SHP77 treated with DMSO at 0.1 percent for 48 hours (cell line): ENCODE measurements around the gene COX4I2.
"Not testable (repeated sequence)": the region's sequence is repeated elsewhere in the genome, so short reads cannot be mapped to it uniquely, and the experiment has no call there.

Experiments used
- DNase-seq: peaks from one replicate; lab custom pipeline; 2025; lab: John Stamatoyannopoulos, UW

Gene COX4I2

DNA sequence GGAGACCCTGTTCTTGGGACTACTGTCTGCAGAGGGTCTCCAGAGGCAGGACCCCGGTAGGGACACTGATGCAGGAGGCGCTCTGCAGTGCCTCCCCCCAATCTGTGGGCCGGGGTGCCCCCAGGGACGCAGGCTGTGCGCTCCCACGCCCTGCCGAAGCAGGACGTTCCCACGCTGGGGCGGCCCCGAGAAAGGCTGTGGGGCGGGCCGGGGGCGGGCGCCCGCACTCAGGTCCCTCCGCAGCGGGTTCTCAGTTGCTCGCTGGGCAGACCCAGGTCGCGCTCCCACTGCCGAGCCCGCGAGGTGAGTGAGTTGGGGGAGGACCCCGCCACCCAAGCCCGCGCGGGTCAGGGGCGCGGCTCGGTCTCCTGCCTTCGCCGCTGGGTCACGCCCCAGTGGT lies at the start of gene COX4I2:
COX4I2 (plus strand) TSS at position 253 of the 400 bp plus-strand sequence. CDS start 1,106 bp downstream, outside the sequence.
- DNase-seq = no peak

DNA sequence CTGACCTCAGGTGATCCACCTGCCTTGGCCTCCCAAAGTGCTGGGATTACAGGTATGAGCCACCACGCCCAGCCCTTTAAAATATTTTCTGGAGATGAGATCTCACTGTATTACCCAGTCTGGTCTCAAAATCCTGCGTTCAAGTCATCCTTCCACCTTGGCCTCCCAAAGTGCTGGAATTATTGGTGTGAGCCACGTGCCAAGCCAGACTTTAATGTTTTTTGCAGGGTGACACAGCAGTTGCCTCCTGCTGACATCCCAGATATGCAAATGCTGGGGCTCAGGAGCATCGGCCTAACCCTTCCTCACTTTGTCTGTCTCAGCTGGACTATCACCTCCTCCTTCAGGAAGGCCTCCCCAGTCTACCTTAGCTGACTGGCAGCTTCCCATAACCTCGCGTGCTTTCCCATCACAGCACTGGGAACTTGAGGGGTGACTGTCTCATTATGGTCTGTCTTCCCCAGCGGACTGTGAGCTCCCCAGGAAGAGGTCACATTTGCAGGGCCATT lies 46.9 kb upstream of the COX4I2 start:
- no peak for DNase-seq

DNA sequence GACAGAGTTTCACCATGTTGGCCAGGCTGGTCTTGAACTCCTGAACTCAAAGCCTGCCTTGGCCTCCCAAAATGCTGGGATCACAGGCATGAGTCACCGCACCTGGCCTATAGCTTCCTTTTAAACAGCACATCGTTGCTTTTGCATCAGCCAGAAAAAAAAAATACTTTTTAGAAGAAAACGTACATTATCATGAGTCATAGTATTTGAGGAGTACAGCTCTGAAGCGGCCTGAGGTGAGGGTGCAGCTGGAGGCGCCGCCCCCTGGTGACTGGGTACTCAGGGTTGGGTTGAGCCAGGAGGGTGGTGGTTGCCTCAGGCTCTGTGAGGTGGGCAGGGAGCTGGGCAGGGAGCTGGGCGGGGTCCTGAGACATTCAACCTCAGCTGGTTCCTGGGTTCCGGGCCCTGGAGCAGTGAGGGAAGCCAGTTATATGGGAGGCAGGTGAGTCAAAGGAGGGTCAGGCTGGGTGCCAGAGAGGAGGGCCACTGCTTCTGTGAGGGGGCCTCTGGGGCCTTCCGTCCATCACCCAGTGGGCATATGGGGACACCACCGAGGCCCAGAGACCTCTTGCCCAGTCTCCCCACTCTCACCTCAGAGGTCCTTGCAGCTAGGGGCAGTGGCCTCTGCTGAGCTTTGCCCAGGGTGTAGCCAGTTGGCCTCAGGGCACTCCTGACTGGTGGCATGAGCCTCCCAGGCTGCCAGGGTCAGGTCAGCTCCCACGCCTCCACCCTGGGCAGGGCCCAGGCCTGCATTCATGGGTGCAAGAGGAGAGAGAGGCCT lies 44.3 kb upstream of the COX4I2 start:
- DNase-seq = no peak

DNA sequence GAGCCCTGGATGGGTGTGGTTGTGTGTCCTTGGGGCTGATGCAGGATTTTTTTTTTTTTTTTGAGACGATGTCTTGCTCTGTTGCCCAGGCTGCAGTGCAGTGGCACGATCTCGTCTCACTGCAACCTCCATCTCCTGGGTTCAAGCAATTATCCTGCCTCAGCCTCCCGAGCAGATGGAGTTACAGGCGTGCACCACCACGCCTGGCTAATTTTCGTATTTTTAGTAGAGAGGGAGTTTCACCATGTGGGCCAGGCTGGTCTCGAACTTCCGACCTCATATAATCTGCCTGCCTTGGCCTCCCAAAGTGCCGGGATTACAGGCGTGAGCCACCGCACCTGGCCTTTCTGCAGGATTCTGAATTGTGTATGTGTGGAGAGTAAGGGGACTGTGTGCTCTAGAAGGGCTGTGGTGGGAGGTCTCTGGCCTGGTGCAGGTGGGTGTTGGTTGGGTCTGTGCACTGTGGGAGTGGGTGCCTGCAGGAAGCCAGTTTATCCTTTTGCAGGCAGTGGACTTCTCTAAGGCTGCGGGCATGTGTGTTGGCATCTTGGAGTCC lies 43.6 kb upstream of the COX4I2 start:
- no peak for DNase-seq

DNA sequence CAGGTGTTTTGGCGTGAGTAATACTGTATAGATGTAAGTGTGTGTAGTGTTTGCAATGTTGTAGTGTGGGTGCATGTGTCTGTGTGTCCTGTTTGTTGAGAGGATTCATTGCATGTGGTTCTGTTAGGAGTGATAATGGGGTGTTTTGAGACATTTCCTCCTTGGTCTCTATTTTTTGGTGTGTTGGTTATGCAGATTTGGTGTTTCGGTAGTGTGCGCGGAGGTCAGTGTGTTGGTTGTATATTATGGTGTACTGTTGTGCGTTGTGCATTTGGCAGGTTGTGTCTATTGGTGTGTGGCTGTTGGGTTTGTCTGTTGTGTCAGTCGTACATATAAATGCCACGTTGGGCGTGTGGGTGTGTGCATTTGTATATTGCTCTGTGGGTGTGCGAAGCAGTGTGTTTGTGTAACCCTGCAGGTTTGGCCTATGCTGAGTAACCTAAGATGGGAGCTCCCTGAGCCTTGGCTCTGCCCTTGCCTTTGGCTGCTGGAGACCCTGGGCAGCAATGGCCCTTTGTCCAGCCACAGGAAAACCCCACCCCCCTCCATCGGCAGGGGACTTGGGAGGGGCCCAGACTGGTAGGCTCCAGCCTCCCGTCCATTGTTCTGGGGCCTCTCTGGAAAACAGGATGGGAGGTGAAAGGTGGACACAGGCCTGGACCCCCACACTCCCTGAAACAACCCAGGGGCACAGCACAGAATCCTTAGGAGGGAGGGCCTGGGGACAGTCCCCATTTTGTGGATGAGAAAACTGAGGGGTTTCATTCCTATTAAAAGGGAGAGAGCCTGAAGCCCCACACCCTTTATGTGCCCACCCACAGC lies 42.9 kb upstream of the COX4I2 start:
- no peak for DNase-seq

DNA sequence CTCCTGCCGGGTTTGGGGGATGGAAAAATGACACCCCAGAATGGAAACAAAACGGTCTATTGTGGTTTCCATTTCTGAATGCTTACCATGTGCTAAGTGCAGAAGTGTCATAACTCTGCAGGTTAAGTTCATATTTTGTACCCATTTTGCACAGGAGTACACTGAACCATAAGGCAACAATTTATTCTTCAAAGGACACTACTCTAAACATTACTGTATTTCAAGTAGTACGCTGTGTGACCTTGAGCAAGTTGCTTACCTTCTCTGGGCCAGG lies 42.4 kb upstream of the COX4I2 start:
- DNase-seq = no peak

DNA sequence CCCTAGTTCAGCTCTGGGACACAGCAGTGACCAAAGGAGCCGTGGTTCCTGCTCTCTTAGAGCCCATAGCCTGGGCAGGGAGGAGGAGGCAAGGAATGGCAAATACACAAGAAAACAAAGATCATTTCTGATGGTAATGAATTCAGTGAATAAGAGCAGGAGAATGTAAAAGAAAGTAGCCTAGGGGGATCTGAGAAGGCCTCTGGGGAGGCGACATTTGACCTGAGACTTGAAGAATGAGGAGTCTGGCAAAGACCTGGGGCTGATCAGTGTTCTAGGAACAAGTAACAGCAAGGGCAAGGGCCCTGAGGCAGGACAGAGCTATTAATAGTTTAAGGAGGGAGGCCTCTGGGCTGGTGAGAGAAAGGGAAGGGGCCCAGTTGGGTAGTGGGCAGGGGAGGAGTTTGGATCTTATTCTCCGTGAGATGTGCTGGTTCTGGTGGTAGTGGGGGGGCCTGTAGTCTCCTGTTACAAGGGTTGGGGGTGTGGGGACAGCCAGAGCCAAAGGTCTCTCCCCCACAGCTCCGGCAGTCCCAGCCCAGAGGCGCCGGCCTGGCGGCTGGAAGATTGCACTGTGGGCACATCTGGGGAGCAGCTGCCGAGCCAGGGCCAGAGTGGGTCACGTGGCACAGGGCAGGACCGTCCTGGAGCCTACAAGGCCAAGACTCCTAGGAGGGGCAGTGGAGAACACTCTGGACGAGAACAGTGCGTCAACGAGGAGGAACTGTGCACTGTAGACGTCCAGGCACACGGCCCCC lies 41.9 kb upstream of the COX4I2 start:
- peak; percentile 24 for DNase-seq

DNA sequence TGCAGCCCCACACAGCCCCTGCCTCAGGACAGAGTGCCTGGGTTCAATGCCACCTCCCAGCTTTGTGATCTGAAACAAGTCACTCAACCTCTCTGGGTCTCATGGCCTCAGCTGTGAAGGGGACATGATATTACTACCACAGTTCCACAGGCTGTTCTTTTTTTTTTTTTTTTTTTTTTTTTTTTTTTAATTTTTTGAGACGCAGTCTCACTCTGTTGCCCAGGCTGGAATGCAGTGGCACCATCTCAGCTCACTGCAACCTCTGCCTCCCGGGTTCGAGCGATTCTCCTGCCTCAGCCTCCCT lies 41.3 kb upstream of the COX4I2 start:
- DNase-seq = not testable (repeated sequence)

DNA sequence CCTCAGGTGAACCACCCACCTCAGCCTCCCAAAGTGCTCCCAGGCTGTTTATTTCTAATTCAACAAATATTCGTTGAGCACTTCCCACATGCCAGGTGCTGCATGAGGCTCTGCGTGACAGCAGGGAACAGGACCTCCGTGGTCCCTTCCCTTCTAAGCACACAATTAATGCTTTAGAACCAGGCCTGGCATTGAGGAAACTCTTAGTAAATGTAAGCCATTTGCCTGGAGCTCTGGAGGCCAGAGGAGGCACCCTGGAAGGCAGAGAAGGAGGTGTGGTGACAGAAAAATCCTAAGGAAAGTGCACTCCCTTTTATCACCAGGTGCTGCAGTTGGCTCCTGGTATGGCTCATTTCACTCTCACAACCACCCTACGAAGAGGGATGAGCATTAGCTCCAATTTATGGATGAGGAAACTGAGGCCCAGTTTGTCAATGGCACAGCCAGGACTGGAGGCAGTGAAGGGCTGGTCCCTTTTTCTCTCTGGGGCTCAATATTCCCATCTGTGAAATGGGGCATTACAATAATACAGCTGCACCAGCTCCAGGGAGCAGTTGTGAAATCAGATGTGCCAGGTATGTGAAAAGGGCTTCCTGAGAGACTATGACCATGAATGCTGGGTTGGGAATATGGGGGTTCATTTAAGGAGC lies 40.8 kb upstream of the COX4I2 start:
- DNase-seq = peak; percentile 22

DNA sequence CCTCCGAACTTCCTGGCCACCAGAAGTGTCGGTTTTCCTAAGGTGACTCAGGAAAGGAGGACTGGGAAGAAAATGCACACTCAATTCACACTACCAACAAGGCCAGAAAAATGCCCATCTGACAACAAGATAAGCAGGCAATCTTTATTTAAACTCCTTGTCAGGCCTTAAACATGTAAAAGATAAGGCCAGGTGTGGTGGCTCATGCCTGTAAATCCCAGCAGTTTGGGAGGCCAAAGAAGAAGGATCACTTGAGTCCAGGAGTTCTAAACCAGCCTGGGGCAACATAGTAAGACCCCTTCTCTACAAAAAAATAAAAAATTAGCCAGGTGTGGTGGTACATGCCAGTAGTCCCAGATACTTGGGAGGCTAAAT lies 40.2 kb upstream of the COX4I2 start:
- DNase-seq = no peak

DNA sequence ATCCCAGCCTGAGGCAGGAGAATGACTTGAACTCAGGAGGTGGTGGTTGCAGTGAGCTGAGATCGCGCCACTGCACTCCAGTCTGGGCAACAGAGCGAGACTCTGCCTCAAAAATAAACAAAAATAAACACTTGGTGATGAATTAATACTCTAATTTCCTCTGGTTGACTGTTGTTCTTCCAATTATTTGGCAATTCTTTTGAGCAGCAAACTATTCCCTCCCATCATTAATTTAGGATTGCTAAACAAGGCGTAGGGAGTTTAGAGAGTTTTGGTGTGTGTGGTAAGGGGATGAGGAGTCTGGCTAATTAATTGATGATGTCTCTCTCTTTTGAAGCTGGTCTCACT lies 35.3 kb upstream of the COX4I2 start:
- no peak for DNase-seq

DNA sequence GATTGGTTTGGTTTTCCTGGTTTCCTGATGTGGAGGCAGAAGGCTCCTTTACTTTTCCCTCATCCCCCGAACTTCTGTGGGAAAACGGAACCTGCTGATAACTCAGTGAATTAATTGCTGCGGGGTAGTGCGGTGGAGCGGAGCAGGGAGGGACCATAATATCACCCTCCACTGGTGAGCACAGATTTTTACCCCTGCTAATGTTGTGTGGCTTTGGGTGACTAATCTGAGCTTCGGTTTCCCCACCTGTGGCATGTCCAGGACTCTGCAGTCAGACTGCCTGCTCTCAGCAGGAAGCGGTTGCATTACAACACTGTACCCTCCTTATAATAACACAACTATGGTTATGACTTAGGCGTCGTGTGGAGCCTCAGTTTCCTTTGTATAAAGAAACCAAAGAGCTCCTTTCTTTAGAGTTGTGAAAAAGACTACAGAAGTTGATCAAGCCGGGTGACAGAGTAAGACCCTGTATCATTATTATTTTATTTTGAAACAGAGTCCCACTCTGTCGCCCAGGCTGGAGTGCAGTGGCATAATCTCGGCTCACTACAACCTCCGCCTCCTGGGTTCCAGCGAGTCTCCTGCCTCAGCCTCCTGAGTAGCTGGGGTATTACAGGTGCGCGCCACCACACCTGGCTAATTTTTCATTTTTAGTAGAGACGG lies 34.8 kb upstream of the COX4I2 start:
- no peak for DNase-seq

DNA sequence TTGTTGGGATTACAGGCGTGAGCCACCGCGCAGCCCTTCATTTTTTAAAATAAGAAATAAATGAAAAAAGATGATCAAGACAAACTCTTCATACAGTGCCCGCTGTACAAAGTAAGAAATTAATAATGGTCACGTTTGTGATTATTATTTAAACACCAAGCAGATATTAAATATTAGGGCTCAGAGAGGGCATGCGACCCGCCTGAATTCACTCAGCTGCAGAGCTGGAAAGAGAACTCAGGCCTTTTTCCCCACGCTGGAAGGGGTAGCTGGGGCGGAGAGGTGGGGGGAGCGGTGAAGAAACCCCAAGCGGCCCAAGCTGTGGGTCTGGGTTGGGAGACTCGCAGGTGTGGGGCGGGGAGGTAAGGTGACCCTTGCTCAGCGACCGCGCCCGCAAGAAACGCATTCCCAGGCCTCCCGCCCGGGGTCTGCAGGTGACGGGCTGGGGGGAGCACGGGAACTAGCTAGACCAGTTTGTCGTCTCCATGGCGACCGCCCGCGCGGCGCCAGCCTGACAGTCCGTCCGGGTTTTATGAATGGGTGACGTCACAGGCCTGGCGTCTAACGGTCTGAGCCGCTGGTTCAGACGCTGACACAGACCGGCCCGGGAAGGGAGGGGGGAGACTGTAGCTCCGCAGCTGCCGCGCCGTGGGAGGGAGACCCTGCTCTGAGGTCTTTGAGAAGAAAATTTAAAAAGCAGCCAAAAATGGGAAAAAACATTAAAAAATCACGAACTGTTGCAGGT lies 33.7 kb upstream of the COX4I2 start:
- peak; percentile 98 for DNase-seq

DNA sequence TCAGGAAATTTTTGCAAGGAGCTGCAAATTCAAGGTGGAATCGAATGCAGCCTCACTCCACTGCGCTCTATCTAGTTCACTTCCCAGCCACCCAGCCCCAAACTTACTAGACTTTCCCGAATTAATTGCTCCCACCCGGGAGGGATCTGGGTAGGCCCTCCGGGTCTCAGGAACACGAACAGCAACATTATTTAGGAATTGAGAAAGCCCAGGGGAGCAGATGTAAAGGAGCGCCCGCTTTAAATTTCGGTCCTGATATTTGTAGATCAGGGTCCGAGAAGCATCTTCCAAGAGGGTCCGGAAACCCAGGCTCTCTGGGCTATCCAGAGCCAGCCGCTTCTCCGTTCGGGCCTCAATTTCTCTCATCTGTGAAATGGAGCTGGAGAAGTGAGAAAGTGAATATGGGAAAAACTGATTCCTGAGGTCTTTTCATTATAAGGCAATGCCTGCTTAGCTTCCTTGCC lies 33.1 kb upstream of the COX4I2 start:
- DNase-seq = no peak

DNA sequence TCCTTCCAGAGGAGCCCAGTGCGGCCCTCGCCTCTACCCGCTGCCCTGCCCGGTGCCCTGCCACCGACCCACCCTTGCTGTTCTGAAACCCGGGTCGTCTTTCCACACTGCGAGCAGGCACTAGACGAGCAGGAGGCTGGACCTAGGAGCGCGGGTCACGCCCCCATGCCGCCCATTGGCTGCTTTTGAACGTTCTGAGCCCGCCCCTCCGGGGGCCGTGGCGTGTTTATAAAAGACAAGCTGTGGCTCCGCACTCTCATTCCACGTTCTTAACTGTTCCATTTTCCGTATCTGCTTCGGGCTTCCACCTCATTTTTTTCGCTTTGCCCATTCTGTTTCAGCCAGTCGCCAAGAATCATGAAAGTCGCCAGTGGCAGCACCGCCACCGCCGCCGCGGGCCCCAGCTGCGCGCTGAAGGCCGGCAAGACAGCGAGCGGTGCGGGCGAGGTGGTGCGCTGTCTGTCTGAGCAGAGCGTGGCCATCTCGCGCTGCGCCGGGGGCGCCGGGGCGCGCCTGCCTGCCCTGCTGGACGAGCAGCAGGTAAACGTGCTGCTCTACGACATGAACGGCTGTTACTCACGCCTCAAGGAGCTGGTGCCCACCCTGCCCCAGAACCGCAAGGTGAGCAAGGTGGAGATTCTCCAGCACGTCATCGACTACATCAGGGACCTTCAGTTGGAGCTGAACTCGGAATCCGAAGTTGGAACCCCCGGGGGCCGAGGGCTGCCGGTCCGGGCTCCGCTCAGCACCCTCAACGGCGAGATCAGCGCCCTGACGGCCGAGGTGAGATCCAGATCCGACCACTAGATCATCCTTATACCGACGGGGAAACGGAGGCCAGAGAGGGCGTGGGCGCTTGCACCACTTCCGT lies 32.4 kb upstream of the COX4I2 start, which contains the start of gene ID1:
ID1 (plus strand) TSS at position 259 of the 871 bp plus-strand sequence; CDS start at position 358, 99 bp downstream.
- peak; percentile 95 for DNase-seq

DNA sequence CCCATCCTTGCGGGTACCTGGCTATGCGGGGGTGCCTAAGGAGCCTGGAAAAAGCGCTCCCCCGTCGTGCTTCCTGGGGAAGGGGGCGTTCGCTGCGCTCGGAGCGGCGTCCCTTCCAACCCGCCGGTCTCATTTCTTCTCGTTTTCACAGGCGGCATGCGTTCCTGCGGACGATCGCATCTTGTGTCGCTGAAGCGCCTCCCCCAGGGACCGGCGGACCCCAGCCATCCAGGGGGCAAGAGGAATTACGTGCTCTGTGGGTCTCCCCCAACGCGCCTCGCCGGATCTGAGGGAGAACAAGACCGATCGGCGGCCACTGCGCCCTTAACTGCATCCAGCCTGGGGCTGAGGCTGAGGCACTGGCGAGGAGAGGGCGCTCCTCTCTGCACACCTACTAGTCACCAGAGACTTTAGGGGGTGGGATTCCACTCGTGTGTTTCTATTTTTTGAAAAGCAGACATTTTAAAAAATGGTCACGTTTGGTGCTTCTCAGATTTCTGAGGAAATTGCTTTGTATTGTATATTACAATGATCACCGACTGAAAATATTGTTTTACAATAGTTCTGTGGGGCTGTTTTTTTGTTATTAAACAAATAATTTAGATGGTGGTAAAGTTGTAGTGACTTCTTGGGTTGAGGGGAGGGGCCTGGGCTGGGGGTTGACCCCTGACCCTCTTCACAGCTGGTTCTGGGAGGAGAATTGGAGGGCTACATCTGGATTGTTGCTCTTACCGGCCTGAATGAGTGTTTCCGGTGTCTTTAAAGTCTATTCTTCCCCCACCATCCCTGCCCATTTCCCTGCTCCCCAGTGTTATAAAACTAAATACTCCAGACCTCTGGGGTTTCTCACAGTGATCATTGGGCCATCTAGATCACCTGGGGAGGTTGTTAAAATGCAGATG lies 31.6 kb upstream of the COX4I2 start:
- DNase-seq = no peak

DNA sequence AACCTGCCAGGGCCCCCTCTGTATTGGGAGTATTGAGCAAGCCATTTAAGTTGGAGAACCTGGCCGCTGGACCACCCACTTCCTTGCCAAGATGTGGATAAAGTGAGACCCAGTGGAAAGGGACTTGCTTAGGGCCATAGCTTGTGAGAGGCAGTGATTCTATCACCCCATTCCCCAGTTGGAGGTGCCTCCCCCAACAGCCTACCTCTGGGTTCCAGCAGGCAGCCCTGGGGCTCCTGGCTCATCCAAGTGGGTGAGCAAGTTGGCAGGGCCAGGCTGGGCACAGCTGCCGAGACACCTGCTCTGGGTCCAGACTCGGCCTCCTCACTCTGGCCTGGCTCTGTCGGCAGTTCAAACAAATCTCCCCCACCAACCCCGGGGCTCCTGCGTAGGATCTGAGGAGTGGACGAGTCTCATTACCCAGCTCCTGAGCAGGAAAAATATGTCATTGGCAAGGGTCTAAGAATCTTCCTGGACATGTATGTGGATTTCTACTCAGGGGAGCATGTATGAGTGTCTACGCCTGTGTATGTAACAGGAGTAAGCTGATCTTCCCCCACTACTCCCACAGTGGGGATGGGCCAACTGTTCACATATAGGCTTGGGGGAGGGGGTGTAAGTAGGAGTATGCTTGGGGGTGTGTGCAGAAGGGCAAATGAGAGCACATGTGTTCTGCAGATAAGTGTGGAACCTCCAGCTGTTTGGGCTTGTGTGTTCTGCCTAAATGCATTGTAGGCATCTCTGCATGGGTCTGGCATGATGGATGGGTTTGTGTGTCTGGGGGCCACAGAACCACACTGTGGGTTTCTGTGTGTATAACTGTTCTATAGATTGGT lies 30.7 kb upstream of the COX4I2 start:
- DNase-seq = peak; percentile 62
